Pons (tissue), 1 donor: Measurements from ENCODE around the gene DLG3.

Experiments
- DNase-seq: peaks from one replicate; pipeline ENCODE4 v3.0.0-alpha.2; 2016; ENCODE audit warnings: low spot score

DLG3 gene

GRCh38 chrX:70525733-70526132, 81.1 kb downstream of the DLG3 start:
- DNase-seq: no peak

- no peak for DNase-seq
These were observed 82.4 kb downstream of the DLG3 start for GRCh38 chrX:70527053-70527452.

- no peak for DNase-seq
These were observed 83.1 kb downstream of the DLG3 start for GRCh38 chrX:70527610-70528345.

DNA sequence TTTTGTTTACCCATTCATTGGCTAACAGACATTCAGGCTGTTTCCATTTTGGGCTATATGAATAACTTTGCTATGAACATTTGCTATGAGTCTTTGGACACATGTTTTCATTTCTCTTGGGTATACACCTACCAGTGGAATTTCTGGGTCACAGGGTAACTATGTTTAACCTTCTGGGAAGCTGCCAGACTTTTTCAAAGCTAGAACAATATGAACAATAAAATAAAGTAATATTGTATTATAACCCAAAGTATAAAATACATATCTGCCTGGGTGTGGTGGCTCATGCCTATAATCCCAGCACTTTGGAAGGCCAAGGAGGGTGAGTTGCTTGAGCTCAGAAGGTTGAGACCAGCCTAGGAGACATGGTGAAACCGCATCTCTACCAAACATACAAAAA, 90.6 kb downstream of the DLG3 start:
- no peak for DNase-seq

GRCh38 chrX:70549429-70549828, 104.8 kb downstream of the DLG3 start:
- no peak for DNase-seq

DNA sequence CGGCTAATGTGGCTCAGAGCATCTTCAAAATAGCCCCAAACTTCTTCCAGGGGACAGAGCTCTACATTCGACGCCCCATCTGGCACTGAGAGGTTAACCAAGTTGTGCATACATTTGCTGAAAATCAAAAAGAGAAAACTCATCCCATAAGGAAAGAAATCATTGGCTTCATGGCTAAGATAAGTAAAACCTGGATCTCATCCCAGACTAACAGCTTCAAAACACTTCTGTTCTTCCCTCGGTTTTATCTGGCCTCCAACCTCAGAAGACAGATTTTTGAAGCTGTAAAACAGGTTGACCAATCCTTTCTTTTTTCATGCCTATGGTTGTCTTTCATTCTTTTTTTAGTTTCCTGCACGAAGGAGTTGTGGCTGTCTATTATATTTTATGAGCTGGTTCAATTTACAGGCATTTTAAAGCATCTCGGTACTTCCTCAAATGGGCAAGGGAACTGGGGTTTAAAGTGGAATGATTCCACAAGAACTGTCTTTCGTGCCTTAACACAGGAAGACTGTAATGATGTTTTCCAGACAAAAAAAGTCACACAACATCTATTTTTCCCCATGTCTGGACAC, 107.6 kb downstream of the DLG3 start:
- DNase-seq: no peak

DNA sequence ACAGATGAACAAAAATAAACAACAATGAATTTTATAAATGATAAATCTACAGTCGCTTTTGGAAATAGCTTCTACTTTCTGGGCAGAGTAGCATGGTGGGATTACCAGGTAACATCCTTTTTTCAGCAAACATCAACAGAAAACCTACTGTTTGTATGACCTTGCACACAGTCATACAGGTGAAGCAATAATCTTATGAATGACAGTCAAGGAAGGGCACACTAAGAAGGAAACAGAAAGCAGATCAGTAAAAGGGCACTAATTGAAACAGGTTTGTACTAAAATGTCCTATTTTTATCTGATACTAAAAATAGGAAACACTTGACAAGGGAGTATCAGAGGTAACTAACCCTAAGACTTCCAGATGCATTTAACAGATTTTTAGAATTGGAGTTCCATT, 108.9 kb downstream of the DLG3 start:
- no peak for DNase-seq

- no peak for DNase-seq
These were observed 109.4 kb downstream of the DLG3 start for GRCh38 chrX:70554081-70554480.

DNA sequence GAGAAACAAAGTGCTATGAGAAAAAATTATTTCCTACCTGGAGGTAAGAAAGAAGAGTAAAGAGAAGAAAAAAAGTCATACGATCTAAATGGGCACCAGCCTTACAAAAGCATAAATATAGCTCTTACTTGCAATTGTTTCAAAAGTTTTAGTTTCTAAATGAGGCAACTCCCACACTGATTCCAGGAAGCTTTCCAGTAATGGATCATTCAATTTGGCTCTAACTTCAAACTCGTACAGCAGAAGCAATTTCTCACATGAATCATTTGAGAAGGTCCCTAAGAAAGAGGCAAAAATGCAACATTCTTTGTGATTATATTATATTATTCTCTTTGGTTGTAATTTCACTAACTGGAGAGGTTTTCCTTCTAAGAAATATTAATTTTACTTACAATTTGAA, 109.9 kb downstream of the DLG3 start:
- DNase-seq: no peak

GRCh38 chrX:70554948-70555347, 110.3 kb downstream of the DLG3 start:
- no peak for DNase-seq
